AG09309 (cell line): ENCODE measurements around the gene UBXN6.

Experiments
- DNase-seq: peaks from one replicate; pipeline ENCODE4 v3.0.0-alpha.2; 2010; ENCODE audit warnings: low read depth
- H3K4me3 ChIP-seq: 2 replicates; pipeline ENCODE4 v1.5.1; 2011; ENCODE audit warnings: mild to moderate bottlenecking, low read depth, low read length, moderate library complexity; ENCODE audit not compliant: control insufficient read depth
- CTCF ChIP-seq: IDR thresholded peaks from 2 replicates; pipeline ENCODE4 v1.5.1; 2011; ENCODE audit warnings: mild to moderate bottlenecking, low read depth, low read length, inconsistent platforms; ENCODE audit not compliant: insufficient read depth, control insufficient read depth; ENCODE audit errors: missing control alignments

The UBXN6 gene

GRCh38 chr19:4493929-4494690 lies 36.5 kb upstream of the UBXN6 start:
- DNase-seq: no peak
- TF ChIP-seq CTCF: no peak
- no peak overlapping the region for H3K4me3 ChIP-seq

- no peak overlapping the region for H3K4me3 ChIP-seq
- TF ChIP-seq CTCF: no peak
- DNase-seq: no peak
These were observed 35.7 kb upstream of the UBXN6 start for GRCh38 chr19:4493104-4493928.

- no peak overlapping the region for H3K4me3 ChIP-seq
- no peak for TF ChIP-seq CTCF
- DNase-seq: no peak
These were observed 34.9 kb upstream of the UBXN6 start for GRCh38 chr19:4492337-4493103.

GRCh38 chr19:4491446-4491845 lies 33.9 kb upstream of the UBXN6 start:
- H3K4me3 ChIP-seq: no peak overlapping the region
- no peak for TF ChIP-seq CTCF
- no peak for DNase-seq

GRCh38 chr19:4488496-4488895 lies 30.9 kb upstream of the UBXN6 start:
- TF ChIP-seq CTCF: no peak
- H3K4me3 ChIP-seq: no peak overlapping the region
- DNase-seq: no peak

- no peak for DNase-seq
- TF ChIP-seq CTCF: no peak
- H3K4me3 ChIP-seq: no peak overlapping the region
These were observed 30.0 kb upstream of the UBXN6 start for GRCh38 chr19:4487572-4487971.
